ENCODE data around the gene RAB11FIP5.
"Not testable (repeated sequence)": the region's sequence is repeated elsewhere in the genome, so short reads cannot be mapped to it uniquely, and the experiment has no call there.

Gene RAB11FIP5

GRCh38 chr2:73069855-73070642 lies 42.7 kb downstream of the RAB11FIP5 start:
- DNase-seq: no peak

GRCh38 chr2:73069041-73069854 lies 43.5 kb downstream of the RAB11FIP5 start:
- no peak for DNase-seq

GRCh38 chr2:73068147-73068546 lies 44.6 kb downstream of the RAB11FIP5 start:
- no peak for DNase-seq

GRCh38 chr2:73067043-73067442 lies 45.7 kb downstream of the RAB11FIP5 start:
- no peak for DNase-seq

GRCh38 chr2:73065070-73065469 lies 47.7 kb downstream of the RAB11FIP5 start:
- DNase-seq: not testable (repeated sequence)

GRCh38 chr2:73063909-73064875 lies 48.6 kb downstream of the RAB11FIP5 start:
- no peak for DNase-seq

DNA sequence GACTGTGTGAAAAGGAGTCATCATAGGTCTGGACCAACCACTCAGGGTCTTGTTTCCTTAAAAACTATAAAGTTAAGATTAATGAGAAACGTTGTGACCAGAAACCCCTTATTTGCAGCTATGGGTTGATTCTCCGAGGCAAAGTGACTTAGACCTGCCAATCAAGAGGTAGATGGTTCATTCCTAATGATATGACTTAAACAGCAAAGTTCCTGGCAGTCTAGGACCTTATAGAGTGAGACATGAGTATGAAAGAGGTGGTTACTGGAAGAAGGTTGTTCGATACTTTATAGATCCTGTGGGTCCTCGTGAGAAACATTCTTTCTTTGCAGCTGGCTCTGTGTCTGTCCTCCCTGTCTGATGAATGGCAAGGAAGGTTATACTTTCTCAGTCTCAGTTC lies 49.3 kb downstream of the RAB11FIP5 start:
- no peak for DNase-seq

DNA sequence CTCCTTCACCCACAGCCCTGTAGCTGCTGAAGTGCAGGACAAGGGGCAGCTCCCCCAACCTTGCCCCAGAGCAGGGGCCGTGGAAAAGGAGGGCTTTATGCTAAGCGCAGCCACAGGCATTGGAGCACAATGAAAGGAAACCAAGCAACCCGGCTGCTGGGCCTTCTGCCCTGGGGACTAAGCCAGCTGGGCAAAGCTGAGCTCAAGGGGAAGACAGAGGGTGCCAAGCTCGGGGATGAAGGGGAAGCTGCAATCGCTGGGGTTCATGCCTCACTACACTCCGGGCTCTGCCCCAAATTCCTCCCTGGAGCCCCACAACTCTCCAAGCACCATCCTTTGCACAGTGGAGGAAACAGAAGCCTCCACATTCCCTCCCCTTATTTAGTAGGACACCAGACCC lies 53.6 kb downstream of the RAB11FIP5 start:
- DNase-seq: no peak

DNA sequence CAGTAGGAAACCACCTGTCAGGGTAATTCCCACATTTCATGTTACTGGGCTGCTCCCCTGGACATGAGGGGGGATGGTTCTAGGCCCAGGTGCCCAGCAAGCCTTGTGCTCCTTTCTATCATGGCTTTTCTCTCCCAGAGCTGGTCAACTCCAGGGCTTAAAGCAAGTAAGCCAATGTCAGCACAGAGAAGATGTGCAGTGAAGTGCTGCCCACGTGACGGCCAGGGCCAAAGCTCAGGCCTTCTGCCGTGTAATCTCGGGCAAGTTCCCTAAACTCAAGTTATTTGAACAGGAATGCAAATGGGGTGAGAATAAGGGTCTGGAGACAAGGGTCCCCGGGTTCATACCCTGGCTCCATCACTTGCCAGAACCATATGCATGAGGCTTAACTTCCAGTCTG lies 57.8 kb downstream of the RAB11FIP5 start:
- no peak for DNase-seq

DNA sequence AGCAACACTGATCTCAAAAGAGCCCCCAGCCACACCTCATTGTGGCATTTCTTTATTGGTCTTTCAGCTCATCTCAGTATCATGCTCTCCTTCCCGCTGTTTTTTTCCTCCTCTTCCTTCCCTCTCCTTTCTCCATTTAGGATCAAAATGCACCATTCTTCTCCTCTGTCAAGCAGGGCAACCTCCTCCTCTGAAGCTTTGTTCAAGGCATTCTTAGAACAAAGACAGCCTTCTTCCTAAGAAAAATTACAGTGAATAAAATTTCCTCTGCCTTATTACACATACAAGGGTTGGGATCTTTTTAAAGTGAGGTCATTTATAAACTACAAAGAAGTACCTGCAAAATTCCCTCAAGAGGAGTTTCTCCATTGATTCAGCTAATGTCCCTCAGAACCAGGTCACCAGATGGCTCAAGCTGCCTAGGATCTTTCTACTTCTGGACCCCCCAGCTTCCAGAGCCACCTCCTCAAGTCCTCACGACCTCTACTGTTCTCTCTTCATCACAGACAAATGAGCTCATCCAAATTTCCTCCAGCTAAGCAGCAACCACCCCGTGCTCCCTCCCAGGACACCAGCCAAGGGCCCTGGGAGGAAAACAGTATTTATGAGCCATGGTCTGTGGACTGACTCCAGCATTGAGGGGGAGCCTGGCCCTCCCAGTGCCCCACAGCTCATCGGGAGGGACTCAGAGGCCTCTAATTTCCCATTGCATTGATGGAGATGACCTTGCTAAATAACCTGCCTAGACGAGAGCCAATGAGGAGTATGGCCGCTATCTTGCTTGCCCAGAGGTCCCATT lies 59.2 kb downstream of the RAB11FIP5 start:
- no peak for DNase-seq

DNA sequence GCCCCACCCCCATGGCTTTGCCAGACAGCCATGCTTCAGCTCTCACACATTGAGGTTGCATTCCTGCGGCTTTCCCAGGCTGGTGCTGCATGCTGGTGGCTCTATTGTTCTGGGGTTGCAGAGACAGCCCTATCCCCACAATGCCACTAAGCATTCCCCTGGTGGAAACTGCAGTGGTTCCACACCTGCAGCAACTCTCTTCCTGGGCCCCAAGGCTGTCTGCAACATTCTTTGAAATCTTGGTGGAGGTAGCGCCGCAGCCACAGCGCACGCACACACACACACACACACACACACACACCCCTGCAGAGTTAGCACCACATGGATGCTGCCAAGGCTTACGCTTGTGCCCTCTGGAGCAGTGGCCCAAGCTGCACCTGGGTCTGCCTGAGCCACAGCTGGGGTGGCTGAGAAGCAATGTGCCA lies 62.6 kb downstream of the RAB11FIP5 start:
- no peak for DNase-seq

GRCh38 chr2:73043929-73044832 lies 68.6 kb downstream of the RAB11FIP5 start:
- DNase-seq: no peak

DNA sequence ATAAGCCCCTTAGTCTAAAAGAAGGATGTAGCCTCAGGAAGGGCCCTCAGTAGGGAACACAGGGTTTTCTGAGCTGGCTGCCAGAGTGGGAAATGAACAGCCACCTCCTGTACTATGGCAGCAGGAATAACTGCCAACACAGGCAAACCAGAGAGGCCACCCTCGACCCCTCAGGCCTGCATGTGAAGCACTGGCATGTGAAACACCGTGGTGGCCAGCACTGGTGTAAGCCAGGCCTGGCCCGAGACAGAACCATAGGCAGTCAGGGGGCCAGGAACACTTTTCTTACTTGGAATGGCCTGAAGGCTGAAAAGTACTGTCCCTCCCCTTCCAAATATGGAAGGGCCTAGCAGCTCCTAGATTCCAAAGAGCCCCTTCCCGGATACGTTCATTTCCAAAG lies 69.5 kb downstream of the RAB11FIP5 start:
- DNase-seq: no peak

- no peak for DNase-seq
These were observed 74.7 kb downstream of the RAB11FIP5 start for GRCh38 chr2:73037947-73038585.

- DNase-seq: no peak
These were observed 76.0 kb downstream of the RAB11FIP5 start for GRCh38 chr2:73036766-73037165.

DNA sequence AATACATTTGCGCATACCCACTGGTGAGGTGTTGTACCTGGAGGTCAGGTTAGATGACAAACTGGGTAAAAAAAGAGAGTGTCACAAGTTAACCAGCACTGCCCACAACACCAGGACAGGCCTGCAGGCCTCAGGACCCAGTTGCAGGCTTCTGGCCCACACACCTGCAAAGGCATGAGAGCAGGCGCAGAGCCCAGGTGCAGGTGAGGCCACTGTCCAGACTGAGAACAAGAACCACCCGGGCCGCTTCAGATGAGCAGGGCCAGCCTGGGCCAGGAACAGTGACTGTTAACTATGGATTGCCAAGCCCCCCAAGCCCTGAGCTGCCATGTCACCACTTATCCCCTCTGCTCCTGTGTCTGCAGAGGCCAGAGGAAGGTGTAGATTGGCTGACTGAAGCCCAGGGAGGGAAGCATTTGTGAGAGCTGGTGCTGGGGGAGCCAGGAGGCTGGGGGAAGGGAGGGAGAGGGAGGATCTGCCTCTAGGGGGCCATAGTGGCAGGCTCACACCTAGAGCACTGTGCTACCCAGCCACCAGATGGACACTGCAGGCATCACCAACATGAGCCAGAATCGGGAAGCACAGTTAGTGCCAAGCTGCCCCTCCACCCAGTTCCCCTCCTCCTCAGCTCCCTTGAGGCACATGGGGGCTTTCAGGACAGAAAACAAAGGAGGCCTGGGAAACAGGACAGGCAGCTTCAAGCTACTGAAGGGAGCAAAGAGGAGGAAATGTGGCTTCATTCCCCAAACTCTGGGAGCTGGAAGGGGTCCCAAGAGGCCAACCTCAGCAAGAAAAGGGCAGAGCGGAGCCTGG lies 76.6 kb downstream of the RAB11FIP5 start:
- no peak for DNase-seq

DNA sequence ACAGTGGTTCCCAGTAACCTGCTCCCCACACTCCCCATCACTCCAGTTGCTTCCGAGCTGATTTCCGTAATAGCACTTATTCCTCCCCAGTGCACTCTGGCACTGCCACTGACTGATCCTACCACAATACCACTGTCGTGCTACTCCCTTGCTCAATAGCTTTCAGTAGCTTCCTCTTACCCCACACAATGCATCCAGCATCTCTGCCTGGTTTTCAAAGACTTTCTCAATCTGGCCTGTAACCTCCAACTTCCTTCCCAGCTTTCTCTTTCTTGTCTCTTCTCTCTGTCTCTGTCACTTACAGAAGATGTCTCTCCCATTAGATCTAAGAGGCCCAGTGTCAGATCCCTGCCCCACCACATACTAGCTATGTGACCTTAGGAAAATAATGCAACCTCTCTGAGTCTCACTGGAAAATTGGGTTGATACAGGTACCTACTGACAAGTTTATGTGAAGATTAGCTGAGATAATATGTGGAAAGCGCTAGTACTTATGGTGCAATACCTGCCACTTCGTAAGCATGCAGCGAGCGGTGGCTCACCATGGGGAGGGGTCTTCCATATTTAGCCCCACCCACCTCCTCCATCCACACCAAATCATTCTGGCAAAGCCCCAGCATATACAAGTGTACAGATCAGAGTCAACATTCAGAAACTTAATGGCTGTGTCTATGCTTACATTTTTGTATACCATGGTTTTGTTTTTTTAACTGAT lies 77.9 kb downstream of the RAB11FIP5 start:
- DNase-seq: no peak

DNA sequence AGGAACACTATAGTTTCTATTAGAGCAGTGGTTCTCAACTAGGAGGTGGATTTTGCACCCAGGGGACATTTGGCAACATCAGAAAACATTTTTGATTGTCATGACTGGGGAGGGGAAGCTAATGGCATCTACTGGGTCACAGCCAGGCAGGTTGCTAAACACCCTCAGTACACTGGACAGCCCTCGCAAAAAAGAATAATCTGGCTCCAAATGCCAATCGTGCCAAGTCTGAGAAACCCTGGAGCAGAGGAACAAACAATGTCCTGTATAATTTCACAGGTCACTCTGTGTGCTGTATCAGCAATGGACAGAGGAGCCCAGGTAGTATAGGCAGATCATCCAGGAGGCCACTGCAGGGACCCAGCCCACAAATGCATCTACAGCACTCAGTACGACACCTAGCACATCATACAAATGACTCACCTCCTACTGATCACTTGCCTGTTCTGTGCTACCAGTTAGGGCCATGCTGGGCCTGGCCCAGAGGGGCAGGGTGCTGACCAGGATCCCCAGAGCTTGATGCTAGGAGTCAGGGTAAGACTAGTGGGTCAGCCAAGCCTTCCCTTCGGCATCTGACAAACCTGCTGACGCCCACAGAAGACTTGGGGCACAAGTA lies 78.9 kb downstream of the RAB11FIP5 start:
- no peak for DNase-seq
